Heart left ventricle (tissue), 16 donors: Measurements from ENCODE around the gene IFI16. TPM values are rescaled to one million over a fixed set of nuclear protein-coding genes. Genes with fewer than 3 reads are reported as not detected.
"Not testable (repeated sequence)": the region's sequence is repeated elsewhere in the genome, so short reads cannot be mapped to it uniquely, and the experiment has no call there.

Experiments
- ATAC-seq, 4 donors: fragments of 200-7000 bp; cut with Tn5 transposase; one replicate each; pipeline ENCODE4 v1.9.1; 2020 to 2022; ENCODE audit warnings: moderate library complexity in 4 of 4, mild to moderate bottlenecking in 3 of 4, moderate number of reproducible peaks in 1 of 4
- DNase-seq, 5 donors: peaks; one replicate each; pipeline ENCODE4 v3.0.0-alpha.2; 2020
- H3K27ac ChIP-seq, 12 donors: fragments of 200-600 bp; sonication (generic) in 4 of 12; one replicate each; pipeline versions ENCODE4 v1.5.0 to v1.8.0; 2016 to 2022; ENCODE audit warnings: mild to moderate bottlenecking in 2 of 12
- H3K27me3 ChIP-seq, 9 donors: fragments of 200-600 bp; sonication (generic) in 2 of 9; one replicate each; pipeline versions ENCODE4 v1.5.1 to v1.8.0; 2016 to 2022; ENCODE audit warnings: mild to moderate bottlenecking in 3 of 9
- H3K36me3 ChIP-seq, 9 donors: fragments of 200-600 bp; sonication (generic) in 2 of 9; one replicate each; pipeline versions ENCODE4 v1.5.0 to v1.8.0; 2018 to 2022; ENCODE audit warnings: mild to moderate bottlenecking in 2 of 9
- H3K4me1 ChIP-seq, 12 donors: fragments of 200-600 bp; sonication (generic) in 4 of 12; one replicate each; pipeline versions ENCODE4 v1.5.0 to v1.8.0; 2016 to 2022; ENCODE audit warnings: mild to moderate bottlenecking in 3 of 12
- H3K4me3 ChIP-seq, 12 donors: fragments of 200-600 bp; sonication (generic) in 4 of 12; one replicate each; pipeline versions ENCODE4 v1.5.0 to v1.8.0; 2017 to 2022; ENCODE audit warnings: mild to moderate bottlenecking in 9 of 12, moderate library complexity in 4 of 12
- H3K9me3 ChIP-seq, 12 donors: fragments of 200-600 bp; sonication (generic) in 4 of 12; one replicate each; pipeline versions ENCODE4 v1.5.0 to v1.8.0; 2016 to 2022; ENCODE audit warnings: mild to moderate bottlenecking in 1 of 12
- POLR2A ChIP-seq, 2 donors: fragments of 450-650 bp; IDR thresholded peaks; one replicate each; pipeline ENCODE4 v1.6.1; 2017; ENCODE audit warnings: antibody characterized with exemption in 2 of 2, mild to moderate bottlenecking in 2 of 2, moderate library complexity in 2 of 2
- WGBS, 4 donors: extraction: QIAGEN DNeasy Blood & Tissue Kit in 2 of 4; methylation state at CpG; one replicate each; pipeline versions ENCODE4 v1.1.5 to v1.1.7; 2013 to 2018; 5-methylcytosine and 5-hydroxymethylcytosine counted together
- intact Hi-C, 10 donors: fragments of 100-400 bp; cut with DNase I; formaldehyde crosslinking; loops; one replicate each; pipeline versions ENCODE4 v1.11.1 to v1.14.2; 2022
- polyA plus RNA-seq, 2 donors: library from polyadenylated mRNA; stranded (reverse); fragments of 200-250 nt; gene quantifications; one replicate each; pipeline ENCODE4 v1.2.3, GENCODE V29; 2013
- total RNA-seq, 9 donors: library from RNA; depleted of rRNA in 2 of 9; stranded (reverse); fragments of >200 nt in 2 of 9; fragmentation: NEBNext Ultra II Directional in 3 of 9; extraction: Animal tissue kit (Norgen Biotek cat#: 25700) in 3 of 9; gene quantifications; one replicate each; pipeline versions ENCODE4 v1.1.0 to v1.2.4, GENCODE V29; 2016 to 2023
- TF ChIP-seq, protein P1 (sequence below), 12 donors: fragments of 200-600 bp; sonication (generic) in 4 of 12; IDR thresholded peaks; one replicate each; pipeline versions ENCODE4 v1.5.0 to v1.8.0; 2018 to 2022; ENCODE audit warnings: antibody characterized with exemption in 12 of 12, mild to moderate bottlenecking in 5 of 12
- donor health status: ischemic (EF 13 %, LVEDD 7.1; RV severe dilation, severe dysfunction).
- donor health status: healthy with polysubstance abuse.
- donor health status: DM: no; HTN: yes; CAD: no.
- donor health status: DM: no; HTN: no; CAD: no.
- donor health status: ischemic (EF 25% LVEDD 6.9; RV normal size, moderate dysfunction).
- donor health status: ischemic (EF 25% LVEDD 5.7; RV mildly dilated, moderate dysfunction).
- donor health status: healthy.
- donor health status: DM: yes; HTN: yes; CAD: no.
- donor health status: ischemic (EF 35%, LVEDD 5.7; RV mildly dilated, moderate dysfunction).
- donor health status: nonischemic (EF 11% LVEDD 7.7; RV severe dilation, severe dysfunction).
- donor health status: DM: yes; HTN: yes; CAD: no.
- donor health status: PGD.
- donor health status: ischemic (EF 29% LVEDD 5.4; RV normal size, mild dysfunction).
- donor health status: nonischemic (EF 23%, LVEDD 6.1; RV moderate dilation, normal function).

The IFI16 gene
- total and polyA plus RNA-seq, 11 donors: 19.1 to 125 (median 24.8) TPM

DNA sequence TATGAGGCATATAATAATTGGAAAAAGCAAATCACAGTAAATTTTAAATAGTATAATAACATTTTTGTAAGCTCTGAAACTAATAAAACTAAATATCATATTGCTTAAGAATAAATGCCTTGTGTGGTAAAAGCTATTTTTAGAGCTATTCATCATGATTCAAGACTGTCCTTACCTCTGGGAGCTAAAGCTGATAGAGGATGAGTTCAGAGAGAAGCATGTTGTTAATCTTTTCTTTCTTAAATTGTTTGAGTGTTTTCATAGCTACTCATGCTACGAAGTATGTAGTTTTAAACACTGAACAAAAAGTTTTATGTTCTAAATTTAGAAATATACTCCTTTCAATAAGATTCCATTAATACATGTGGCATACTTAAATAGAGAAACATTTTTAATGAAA, 30.5 kb downstream of the IFI16 start:
- H3K4me1 ChIP-seq: peaks cover 0 to 10% (median 0%) of the 10 kb centered on the region in 12 donors
- no peaks in the 10 kb centered on the region for H3K27me3 ChIP-seq
- TF ChIP-seq, protein P1, sequence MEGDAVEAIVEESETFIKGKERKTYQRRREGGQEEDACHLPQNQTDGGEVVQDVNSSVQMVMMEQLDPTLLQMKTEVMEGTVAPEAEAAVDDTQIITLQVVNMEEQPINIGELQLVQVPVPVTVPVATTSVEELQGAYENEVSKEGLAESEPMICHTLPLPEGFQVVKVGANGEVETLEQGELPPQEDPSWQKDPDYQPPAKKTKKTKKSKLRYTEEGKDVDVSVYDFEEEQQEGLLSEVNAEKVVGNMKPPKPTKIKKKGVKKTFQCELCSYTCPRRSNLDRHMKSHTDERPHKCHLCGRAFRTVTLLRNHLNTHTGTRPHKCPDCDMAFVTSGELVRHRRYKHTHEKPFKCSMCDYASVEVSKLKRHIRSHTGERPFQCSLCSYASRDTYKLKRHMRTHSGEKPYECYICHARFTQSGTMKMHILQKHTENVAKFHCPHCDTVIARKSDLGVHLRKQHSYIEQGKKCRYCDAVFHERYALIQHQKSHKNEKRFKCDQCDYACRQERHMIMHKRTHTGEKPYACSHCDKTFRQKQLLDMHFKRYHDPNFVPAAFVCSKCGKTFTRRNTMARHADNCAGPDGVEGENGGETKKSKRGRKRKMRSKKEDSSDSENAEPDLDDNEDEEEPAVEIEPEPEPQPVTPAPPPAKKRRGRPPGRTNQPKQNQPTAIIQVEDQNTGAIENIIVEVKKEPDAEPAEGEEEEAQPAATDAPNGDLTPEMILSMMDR (IDR thresholded peaks at IDR 0.05): no peak
- no peak for TF ChIP-seq POLR2A (IDR thresholded peaks at IDR 0.05)
- no peak for DNase-seq
- no peak for ATAC-seq
- WGBS, 4 donors: 61 to 71% (median 66%) methylated on average over 1 of the region's 1 CpG
- H3K4me3 ChIP-seq: no peak overlapping the region
- no peaks in the 10 kb centered on the region for H3K9me3 ChIP-seq
- H3K36me3 ChIP-seq: peaks cover 0 to 96% (median 82%) of the 10 kb centered on the region in 9 donors
- intact Hi-C loops: no loop called here
- no peak overlapping the region for H3K27ac ChIP-seq

DNA sequence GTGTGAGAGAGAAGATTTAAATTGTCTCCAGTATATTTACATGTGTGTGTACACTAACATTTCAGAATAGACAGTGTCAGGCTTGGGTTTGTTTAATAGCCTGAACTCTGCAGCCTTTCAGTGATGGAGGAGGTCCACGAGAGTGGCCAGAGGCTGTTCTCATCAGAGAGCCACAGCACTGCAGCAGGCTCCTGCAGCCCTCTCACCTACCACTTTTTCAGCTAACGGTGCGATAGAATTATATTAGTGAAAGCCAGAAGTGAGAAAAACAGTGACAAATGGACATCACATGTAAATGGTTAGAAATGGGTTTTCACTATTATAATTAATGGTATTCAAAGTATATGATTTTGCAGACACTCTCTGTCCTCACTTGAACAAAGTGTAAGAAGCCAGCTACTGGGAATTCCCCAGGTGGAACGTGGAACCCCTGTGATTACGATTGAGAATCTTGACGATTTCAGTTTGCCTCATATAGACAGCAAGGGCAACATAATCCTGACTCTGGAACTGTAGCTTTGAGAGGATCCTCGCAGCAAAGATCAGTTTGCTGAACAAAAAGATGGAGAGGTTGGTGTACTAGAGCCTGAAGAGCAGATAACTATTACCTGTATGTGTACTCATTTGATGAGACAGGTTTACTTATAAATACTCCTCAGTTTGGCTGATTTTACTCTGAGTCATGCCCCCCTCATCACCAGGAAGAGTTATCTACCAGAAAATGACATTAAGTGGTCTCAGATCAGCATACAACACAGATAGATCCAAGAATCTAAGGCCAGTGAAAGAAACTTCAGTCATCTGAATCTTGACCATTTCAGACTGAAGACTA, 31.4 kb downstream of the IFI16 start:
- no peaks in the 10 kb centered on the region for H3K9me3 ChIP-seq
- H3K27ac ChIP-seq: no peak overlapping the region
- H3K4me1 ChIP-seq: peaks cover 0 to 10% (median 0%) of the 10 kb centered on the region in 12 donors
- intact Hi-C loops: no loop called here
- H3K36me3 ChIP-seq: peaks cover 0 to 95% (median 82%) of the 10 kb centered on the region in 9 donors
- no peak overlapping the region for H3K4me3 ChIP-seq
- ATAC-seq: no peak
- H3K27me3 ChIP-seq: no peaks in the 10 kb centered on the region
- 88 to 94% (median 90%) methylated on average over 7 of the region's 7 CpGs for WGBS, 4 donors
- TF ChIP-seq POLR2A (IDR thresholded peaks at IDR 0.05): no peak
- TF ChIP-seq, protein P1 (IDR thresholded peaks at IDR 0.05): no peak
- no peak for DNase-seq

DNA sequence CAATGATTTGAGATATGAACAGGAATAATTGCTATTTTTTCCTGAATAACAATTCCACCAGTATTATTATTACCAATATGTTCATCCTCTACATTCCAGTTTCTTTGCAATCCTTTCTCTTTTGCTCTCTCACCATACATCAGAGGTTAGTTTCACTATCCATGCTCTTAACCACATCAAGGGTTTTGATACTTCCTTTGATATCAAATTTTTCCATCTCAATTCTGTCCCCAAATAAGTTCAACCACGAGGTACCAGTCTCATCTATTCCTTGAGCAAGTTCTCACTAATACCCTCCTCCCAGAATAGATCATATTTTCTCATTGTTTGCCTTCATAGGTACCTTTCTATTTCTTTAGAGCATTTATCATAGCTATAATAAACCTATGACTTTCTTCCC, 36.8 kb downstream of the IFI16 start:
- H3K36me3 ChIP-seq: peaks cover 0 to 87% (median 71%) of the 10 kb centered on the region in 9 donors
- ATAC-seq, H3K4me1 ChIP-seq, H3K27ac ChIP-seq, intact Hi-C loops, DNase-seq, H3K27me3 ChIP-seq, H3K4me3 ChIP-seq, H3K9me3 ChIP-seq: not testable (repeated sequence)
- 65 to 79% (median 75%) methylated on average over 1 of the region's 1 CpG for WGBS, 4 donors

DNA sequence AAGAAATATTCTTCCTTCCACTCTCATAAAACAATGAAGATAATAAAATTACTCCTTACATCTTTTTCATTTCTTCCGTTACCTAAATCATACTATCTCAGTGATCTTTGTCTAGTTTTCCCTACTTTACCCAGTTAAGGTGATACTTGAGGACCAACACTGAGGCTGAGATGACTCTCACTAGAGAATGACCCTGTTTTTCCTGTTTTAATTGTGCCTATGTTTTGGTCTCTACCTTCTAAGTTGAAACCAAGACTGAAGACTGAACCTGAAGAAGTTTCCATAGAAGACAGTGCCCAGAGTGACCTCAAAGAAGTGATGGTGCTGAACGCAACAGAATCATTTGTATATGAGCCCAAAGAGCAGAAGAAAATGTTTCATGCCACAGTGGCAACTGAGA, 41.7 kb downstream of the IFI16 start:
- DNase-seq (no peak), ATAC-seq (no peak)
- Histone ChIP-seq H3K4me1 (peaks cover 0 to 42% (median 7%) of the 10 kb centered on the region in 12 donors), H3K4me3 (no peak overlapping the region), H3K27me3 (no peaks in the 10 kb centered on the region), H3K36me3 (peaks cover 0 to 91% (median 85%) of the 10 kb centered on the region in 9 donors), H3K9me3 (no peaks in the 10 kb centered on the region), H3K27ac (no peak overlapping the region)
- TF ChIP-seq POLR2A (IDR thresholded peaks at IDR 0.05): no peak
- TF ChIP-seq, protein P1 (IDR thresholded peaks at IDR 0.05): no peak
- WGBS, 4 donors: 96 to 99% (median 98%) methylated on average over 2 of the region's 2 CpGs
- intact Hi-C loops: no loop called here
